Endodermal cell (in vitro differentiated cells): ENCODE measurements around the gene CABP4. TPM values are rescaled to one million over a fixed set of nuclear protein-coding genes. Genes with fewer than 3 reads are reported as not detected.

Experiments used
- DNase-seq: peaks from one replicate; pipeline ENCODE4 v3.0.0-alpha.2; 2017
- H3K27ac ChIP-seq: 2 replicates; pipeline ENCODE4 v1.5.1; 2013; ENCODE audit warnings: mild to moderate bottlenecking, low read depth, low read length, moderate library complexity
- H3K27me3 ChIP-seq: 2 replicates; pipeline ENCODE4 v1.6.1; 2013; ENCODE audit warnings: mild to moderate bottlenecking, low read length, moderate library complexity; ENCODE audit not compliant: insufficient read depth, control insufficient read depth, poor library complexity, severe bottlenecking
- H3K36me3 ChIP-seq: 2 replicates; pipeline ENCODE4 v1.7.0; 2013; ENCODE audit warnings: mild to moderate bottlenecking, low read length, moderate library complexity; ENCODE audit not compliant: control insufficient read depth, insufficient read depth
- H3K4me1 ChIP-seq: one replicate; pipeline ENCODE4 v1.7.0; 2013; ENCODE audit warnings: low read length; ENCODE audit not compliant: control insufficient read depth, insufficient read depth
- H3K4me3 ChIP-seq: 2 replicates; pipeline ENCODE4 v1.5.1; 2013; ENCODE audit warnings: mild to moderate bottlenecking, low read length, moderate library complexity
- H3K9ac ChIP-seq: 2 replicates; pipeline ENCODE4 v1.6.1; 2013; ENCODE audit warnings: mild to moderate bottlenecking, low read length, moderate library complexity; ENCODE audit not compliant: poor library complexity, severe bottlenecking; ENCODE audit errors: extremely low read depth
- H3K9me3 ChIP-seq: 2 replicates; pipeline ENCODE4 v1.6.1; 2013; ENCODE audit warnings: mild to moderate bottlenecking, low read length, moderate library complexity; ENCODE audit not compliant: control insufficient read depth
- H3K27ac Mint-ChIP-seq: 2 replicates; pipeline ENCODE4 v1.8.0; 2020; ENCODE audit warnings: mixed read lengths
- H3K27me3 Mint-ChIP-seq: 2 replicates; pipeline ENCODE4 v1.8.0; 2021; ENCODE audit warnings: mild to moderate bottlenecking, mixed read lengths; ENCODE audit not compliant: insufficient read depth
- H3K36me3 Mint-ChIP-seq: 2 replicates; pipeline ENCODE4 v1.8.0; 2020; ENCODE audit warnings: low read depth, mixed read lengths
- H3K4me1 Mint-ChIP-seq: 2 replicates; pipeline ENCODE4 v1.8.0; 2020; ENCODE audit warnings: mixed read lengths
- H3K4me3 Mint-ChIP-seq: 2 replicates; pipeline ENCODE4 v1.8.0; 2020; ENCODE audit warnings: mild to moderate bottlenecking, moderate library complexity, mixed read lengths
- H3K9me3 Mint-ChIP-seq: 2 replicates; pipeline ENCODE4 v1.8.0; 2020; ENCODE audit warnings: mild to moderate bottlenecking, mixed read lengths
- WGBS, 2 experiments: methylation state at CpG; one replicate each; pipeline versions ENCODE4 v1.1.5 to v1.1.7; 2013; ENCODE audit warnings: missing lambda C conversion rate in 2 of 2, mixed read lengths in 1 of 2; ENCODE audit not compliant: insufficient coverage in 1 of 2, insufficient read length in 1 of 2; 5-methylcytosine and 5-hydroxymethylcytosine counted together
- total RNA-seq, 2 donors: library from RNA; stranded (reverse); fragmentation: NEBNext Ultra II Directional in 1 of 2; extraction: Animal tissue kit (Norgen Biotek cat#: 25700) in 1 of 2; gene quantifications; 2 replicates in 1 of 2; 3 replicates in 1 of 2; pipeline ENCODE4 v1.2.1, GENCODE V29; 2021
- TF ChIP-seq, protein P1 (sequence below): fragments of 200-600 bp; sonication (generic); conservative IDR thresholded peaks from 2 replicates; pipeline ENCODE4 v1.5.0; 2021; ENCODE audit warnings: antibody characterized with exemption, mild to moderate bottlenecking

The CABP4 gene
- total RNA-seq, 2 donors from 2014 or later, result not detected

DNA sequence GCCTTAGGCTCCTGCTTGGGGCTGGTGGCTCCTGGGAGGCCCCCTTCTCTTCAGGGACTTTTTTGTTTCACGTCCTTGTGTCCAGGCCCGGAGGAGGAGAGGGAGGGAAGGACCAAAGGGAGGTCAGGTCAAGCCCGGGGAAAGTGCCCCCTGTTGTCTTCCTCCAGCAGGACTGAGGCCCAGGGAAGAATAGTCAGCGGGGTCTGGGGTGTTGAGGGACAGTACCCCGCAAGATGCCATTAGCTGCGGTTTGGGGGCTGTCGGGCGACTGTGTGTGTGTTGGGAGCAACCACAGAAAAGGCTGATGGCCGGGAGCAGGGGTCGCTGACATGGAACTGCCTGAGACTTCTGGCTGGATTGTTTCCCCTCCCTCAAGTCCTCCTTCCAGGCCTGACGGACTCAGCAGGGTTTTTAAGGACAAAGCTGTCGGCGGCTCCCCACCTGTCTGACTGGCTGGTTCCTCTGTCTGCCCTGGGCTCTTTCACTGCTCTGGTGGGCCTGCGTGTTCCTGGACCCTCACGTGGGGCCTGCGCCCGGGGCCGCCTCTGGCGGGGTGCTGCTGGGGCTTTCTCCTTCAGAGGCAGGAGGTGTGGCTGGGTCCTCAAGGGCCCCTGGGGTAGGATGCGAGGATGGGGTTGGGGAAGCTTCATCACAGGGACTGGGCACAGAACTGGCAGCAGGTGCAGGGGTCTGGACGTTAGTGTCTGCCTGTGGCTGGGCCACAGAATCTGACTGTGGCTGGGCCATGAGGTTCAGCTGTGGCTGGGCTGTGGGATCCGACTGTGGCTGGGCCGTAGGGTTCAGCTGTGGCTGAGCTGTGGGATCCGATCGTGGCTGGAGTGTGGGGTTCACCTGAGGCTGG is 4.1 kb upstream of the CABP4 start:
- Histone ChIP-seq H3K36me3 (no peaks in the 10 kb centered on the region), H3K4me3 (no peak overlapping the region), H3K27me3 (no peaks in the 10 kb centered on the region), H3K27ac (peak overlapping the region; percentile 66), H3K4me1 (no peaks in the 10 kb centered on the region), H3K9ac (no peak overlapping the region), H3K9me3 (no peaks in the 10 kb centered on the region)
- Mint-ChIP-seq H3K4me1 (no peaks in the 10 kb centered on the region), H3K27me3 (no peaks in the 10 kb centered on the region), H3K4me3 (no peak overlapping the region), H3K9me3 (no peaks in the 10 kb centered on the region), H3K36me3 (no peaks in the 10 kb centered on the region), H3K27ac (no peak overlapping the region)
- peak; percentile 36 for DNase-seq
- TF ChIP-seq, protein P1, sequence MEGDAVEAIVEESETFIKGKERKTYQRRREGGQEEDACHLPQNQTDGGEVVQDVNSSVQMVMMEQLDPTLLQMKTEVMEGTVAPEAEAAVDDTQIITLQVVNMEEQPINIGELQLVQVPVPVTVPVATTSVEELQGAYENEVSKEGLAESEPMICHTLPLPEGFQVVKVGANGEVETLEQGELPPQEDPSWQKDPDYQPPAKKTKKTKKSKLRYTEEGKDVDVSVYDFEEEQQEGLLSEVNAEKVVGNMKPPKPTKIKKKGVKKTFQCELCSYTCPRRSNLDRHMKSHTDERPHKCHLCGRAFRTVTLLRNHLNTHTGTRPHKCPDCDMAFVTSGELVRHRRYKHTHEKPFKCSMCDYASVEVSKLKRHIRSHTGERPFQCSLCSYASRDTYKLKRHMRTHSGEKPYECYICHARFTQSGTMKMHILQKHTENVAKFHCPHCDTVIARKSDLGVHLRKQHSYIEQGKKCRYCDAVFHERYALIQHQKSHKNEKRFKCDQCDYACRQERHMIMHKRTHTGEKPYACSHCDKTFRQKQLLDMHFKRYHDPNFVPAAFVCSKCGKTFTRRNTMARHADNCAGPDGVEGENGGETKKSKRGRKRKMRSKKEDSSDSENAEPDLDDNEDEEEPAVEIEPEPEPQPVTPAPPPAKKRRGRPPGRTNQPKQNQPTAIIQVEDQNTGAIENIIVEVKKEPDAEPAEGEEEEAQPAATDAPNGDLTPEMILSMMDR, result no peak
- WGBS, 2 experiments, result 82 to 89% methylated on average over 15 to 25 of the region's 25 CpGs

- Mint-ChIP-seq H3K27me3 (no peaks in the 10 kb centered on the region), H3K36me3 (no peaks in the 10 kb centered on the region), H3K27ac (no peak overlapping the region), H3K9me3 (no peaks in the 10 kb centered on the region), H3K4me1 (no peaks in the 10 kb centered on the region), H3K4me3 (no peak overlapping the region)
- 94 to 96% methylated on average over 11 to 14 of the region's 14 CpGs for WGBS, 2 experiments
- no peaks in the 10 kb centered on the region for H3K9me3 ChIP-seq
- peak; percentile 36 for DNase-seq
- peak overlapping the region; percentile 66 for H3K27ac ChIP-seq
- no peaks in the 10 kb centered on the region for H3K36me3 ChIP-seq
- no peak overlapping the region for H3K9ac ChIP-seq
- no peaks in the 10 kb centered on the region for H3K27me3 ChIP-seq
- TF ChIP-seq, protein P1, result no peak
- H3K4me1 ChIP-seq, result no peaks in the 10 kb centered on the region
- H3K4me3 ChIP-seq, result no peak overlapping the region
Observed at GRCh38 chr11:67451658-67451976, 3.5 kb upstream of the CABP4 start.

- DNase-seq, result peak; percentile 40
- Histone ChIP-seq H3K9me3 (no peaks in the 10 kb centered on the region), H3K4me1 (no peaks in the 10 kb centered on the region), H3K36me3 (no peaks in the 10 kb centered on the region), H3K4me3 (no peak within 1 kb of the TSS), H3K27me3 (no peaks in the 10 kb centered on the region), H3K9ac (no peak within 1 kb of the TSS), H3K27ac (no peak within 1 kb of the TSS)
- Mint-ChIP-seq H3K9me3 (no peaks in the 10 kb centered on the region), H3K27ac (no peak within 1 kb of the TSS), H3K36me3 (no peaks in the 10 kb centered on the region), H3K4me1 (no peaks in the 10 kb centered on the region), H3K4me3 (no peak within 1 kb of the TSS), H3K27me3 (peaks cover under 1% of the 10 kb centered on the region)
- WGBS, 2 experiments, result 94% methylated on average over 26 to 33 of the region's 33 CpGs
- TF ChIP-seq, protein P1, result no peak
Observed at GRCh38 chr11:67452141-67452952, 2.8 kb upstream of the CABP4 start, which contains the start of gene GPR152. Gene GPR152, minus strand, starts transcription at chr11:67452729. Its CDS starts 5 bp downstream, at chr11:67452724.
